ENCODE measurements around the gene G0S2. TPM values are rescaled to one million over a fixed set of nuclear protein-coding genes. Genes with fewer than 3 reads are reported as not detected.

Gene G0S2
- total and polyA plus RNA-seq, 9 of the 15 experiments (the other 6 are each of a cell fraction or from before 2014, with no cell fraction given), result 0.18 to 65.6 (median 11.4) TPM

DNA sequence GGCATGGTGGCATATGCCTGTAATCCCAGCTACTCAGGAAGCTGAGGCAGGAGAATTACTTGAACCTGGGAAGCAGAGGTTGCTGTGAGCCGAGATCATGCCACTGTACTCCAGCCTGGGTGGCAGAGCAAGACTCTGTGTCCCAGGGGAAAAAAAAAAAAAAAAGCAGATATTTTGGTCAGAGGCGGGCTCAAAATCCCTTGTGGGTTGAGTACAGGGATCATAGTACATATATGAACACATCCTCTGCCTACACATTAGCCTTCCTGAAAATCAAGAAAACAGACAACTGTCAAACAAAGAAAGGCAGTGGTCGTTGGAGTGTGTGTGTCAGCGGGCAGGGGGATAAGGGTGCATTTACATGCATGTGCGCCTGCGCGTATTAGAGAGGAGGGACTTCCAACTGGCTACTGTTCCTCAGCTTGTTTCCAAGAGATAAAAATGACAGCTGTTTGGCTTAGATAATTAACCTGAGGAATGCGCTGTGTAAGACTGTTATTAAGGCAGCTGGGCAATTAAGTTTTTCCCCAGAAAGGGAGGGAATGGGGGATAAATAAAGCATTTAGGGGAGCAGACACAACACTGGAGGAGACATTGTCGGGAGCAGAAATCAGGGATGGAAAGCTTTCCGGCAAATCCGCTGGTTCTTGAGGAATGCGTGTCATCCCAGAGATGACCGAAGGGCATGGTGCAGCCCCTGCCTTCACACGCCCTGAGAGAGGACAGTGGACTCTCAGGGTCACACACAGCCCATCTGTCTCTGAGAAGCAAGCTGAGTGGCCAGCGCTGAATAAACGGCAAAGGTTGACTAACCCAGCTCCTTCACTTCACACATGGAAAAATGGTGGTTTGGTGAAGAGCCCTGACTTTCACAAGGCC lies 29.4 kb upstream of the G0S2 start (continued):
- TF ChIP-seq, protein P1, sequence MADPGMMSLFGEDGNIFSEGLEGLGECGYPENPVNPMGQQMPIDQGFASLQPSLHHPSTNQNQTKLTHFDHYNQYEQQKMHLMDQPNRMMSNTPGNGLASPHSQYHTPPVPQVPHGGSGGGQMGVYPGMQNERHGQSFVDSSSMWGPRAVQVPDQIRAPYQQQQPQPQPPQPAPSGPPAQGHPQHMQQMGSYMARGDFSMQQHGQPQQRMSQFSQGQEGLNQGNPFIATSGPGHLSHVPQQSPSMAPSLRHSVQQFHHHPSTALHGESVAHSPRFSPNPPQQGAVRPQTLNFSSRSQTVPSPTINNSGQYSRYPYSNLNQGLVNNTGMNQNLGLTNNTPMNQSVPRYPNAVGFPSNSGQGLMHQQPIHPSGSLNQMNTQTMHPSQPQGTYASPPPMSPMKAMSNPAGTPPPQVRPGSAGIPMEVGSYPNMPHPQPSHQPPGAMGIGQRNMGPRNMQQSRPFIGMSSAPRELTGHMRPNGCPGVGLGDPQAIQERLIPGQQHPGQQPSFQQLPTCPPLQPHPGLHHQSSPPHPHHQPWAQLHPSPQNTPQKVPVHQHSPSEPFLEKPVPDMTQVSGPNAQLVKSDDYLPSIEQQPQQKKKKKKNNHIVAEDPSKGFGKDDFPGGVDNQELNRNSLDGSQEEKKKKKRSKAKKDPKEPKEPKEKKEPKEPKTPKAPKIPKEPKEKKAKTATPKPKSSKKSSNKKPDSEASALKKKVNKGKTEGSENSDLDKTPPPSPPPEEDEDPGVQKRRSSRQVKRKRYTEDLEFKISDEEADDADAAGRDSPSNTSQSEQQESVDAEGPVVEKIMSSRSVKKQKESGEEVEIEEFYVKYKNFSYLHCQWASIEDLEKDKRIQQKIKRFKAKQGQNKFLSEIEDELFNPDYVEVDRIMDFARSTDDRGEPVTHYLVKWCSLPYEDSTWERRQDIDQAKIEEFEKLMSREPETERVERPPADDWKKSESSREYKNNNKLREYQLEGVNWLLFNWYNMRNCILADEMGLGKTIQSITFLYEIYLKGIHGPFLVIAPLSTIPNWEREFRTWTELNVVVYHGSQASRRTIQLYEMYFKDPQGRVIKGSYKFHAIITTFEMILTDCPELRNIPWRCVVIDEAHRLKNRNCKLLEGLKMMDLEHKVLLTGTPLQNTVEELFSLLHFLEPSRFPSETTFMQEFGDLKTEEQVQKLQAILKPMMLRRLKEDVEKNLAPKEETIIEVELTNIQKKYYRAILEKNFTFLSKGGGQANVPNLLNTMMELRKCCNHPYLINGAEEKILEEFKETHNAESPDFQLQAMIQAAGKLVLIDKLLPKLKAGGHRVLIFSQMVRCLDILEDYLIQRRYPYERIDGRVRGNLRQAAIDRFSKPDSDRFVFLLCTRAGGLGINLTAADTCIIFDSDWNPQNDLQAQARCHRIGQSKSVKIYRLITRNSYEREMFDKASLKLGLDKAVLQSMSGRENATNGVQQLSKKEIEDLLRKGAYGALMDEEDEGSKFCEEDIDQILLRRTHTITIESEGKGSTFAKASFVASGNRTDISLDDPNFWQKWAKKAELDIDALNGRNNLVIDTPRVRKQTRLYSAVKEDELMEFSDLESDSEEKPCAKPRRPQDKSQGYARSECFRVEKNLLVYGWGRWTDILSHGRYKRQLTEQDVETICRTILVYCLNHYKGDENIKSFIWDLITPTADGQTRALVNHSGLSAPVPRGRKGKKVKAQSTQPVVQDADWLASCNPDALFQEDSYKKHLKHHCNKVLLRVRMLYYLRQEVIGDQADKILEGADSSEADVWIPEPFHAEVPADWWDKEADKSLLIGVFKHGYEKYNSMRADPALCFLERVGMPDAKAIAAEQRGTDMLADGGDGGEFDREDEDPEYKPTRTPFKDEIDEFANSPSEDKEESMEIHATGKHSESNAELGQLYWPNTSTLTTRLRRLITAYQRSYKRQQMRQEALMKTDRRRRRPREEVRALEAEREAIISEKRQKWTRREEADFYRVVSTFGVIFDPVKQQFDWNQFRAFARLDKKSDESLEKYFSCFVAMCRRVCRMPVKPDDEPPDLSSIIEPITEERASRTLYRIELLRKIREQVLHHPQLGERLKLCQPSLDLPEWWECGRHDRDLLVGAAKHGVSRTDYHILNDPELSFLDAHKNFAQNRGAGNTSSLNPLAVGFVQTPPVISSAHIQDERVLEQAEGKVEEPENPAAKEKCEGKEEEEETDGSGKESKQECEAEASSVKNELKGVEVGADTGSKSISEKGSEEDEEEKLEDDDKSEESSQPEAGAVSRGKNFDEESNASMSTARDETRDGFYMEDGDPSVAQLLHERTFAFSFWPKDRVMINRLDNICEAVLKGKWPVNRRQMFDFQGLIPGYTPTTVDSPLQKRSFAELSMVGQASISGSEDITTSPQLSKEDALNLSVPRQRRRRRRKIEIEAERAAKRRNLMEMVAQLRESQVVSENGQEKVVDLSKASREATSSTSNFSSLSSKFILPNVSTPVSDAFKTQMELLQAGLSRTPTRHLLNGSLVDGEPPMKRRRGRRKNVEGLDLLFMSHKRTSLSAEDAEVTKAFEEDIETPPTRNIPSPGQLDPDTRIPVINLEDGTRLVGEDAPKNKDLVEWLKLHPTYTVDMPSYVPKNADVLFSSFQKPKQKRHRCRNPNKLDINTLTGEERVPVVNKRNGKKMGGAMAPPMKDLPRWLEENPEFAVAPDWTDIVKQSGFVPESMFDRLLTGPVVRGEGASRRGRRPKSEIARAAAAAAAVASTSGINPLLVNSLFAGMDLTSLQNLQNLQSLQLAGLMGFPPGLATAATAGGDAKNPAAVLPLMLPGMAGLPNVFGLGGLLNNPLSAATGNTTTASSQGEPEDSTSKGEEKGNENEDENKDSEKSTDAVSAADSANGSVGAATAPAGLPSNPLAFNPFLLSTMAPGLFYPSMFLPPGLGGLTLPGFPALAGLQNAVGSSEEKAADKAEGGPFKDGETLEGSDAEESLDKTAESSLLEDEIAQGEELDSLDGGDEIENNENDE (IDR thresholded peaks at IDR 0.05; ENCODE audit: low read depth, low read length), result no peak
- no peak for TF ChIP-seq SMAD2 (IDR thresholded peaks at IDR 0.05; ENCODE audit: low read depth, low read length)
- 0 out of 2 replicates have a peak, but pooled peaks have one; percentile 33 for TF ChIP-seq NR2F6 (CRISPR knock-in tag; IDR thresholded peaks at IDR 0.05)
- TF ChIP-seq ATF1 (CRISPR knock-in tag; IDR thresholded peaks at IDR 0.05), result no peak
- peak; percentile 40; the same call in 1 of the 2 replicates for TF ChIP-seq ATF1 (tag; IDR thresholded peaks at IDR 0.05)
- TF ChIP-seq EGR1 (conservative IDR thresholded peaks at IDR 0.05), result no peak
- TF ChIP-seq, protein P2, sequence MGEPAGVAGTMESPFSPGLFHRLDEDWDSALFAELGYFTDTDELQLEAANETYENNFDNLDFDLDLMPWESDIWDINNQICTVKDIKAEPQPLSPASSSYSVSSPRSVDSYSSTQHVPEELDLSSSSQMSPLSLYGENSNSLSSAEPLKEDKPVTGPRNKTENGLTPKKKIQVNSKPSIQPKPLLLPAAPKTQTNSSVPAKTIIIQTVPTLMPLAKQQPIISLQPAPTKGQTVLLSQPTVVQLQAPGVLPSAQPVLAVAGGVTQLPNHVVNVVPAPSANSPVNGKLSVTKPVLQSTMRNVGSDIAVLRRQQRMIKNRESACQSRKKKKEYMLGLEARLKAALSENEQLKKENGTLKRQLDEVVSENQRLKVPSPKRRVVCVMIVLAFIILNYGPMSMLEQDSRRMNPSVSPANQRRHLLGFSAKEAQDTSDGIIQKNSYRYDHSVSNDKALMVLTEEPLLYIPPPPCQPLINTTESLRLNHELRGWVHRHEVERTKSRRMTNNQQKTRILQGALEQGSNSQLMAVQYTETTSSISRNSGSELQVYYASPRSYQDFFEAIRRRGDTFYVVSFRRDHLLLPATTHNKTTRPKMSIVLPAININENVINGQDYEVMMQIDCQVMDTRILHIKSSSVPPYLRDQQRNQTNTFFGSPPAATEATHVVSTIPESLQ (CRISPR knock-in tag; IDR thresholded peaks at IDR 0.05), result no peak; the same call in 1 of the 2 replicates
- no peak for TF ChIP-seq TCF7L2 (IDR thresholded peaks at IDR 0.05; ENCODE audit: low read depth, low read length)
- no peak for TF ChIP-seq PHB (CRISPR knock-in tag; IDR thresholded peaks at IDR 0.05)
- TF ChIP-seq ZNF133 (CRISPR knock-in tag; IDR thresholded peaks at IDR 0.05), result no peak
- peak; percentile 45; the same call in 1 of the 2 replicates for TF ChIP-seq MAFK (IDR thresholded peaks at IDR 0.05; ENCODE audit: low read length)
- no peak for TF ChIP-seq SNRNP70 (optimal IDR thresholded peaks at IDR 0.05; ENCODE audit: low read depth, low read length)
- no peak for TF ChIP-seq ZNF232 (CRISPR knock-in tag; IDR thresholded peaks at IDR 0.05)
- TF ChIP-seq, protein P3, sequence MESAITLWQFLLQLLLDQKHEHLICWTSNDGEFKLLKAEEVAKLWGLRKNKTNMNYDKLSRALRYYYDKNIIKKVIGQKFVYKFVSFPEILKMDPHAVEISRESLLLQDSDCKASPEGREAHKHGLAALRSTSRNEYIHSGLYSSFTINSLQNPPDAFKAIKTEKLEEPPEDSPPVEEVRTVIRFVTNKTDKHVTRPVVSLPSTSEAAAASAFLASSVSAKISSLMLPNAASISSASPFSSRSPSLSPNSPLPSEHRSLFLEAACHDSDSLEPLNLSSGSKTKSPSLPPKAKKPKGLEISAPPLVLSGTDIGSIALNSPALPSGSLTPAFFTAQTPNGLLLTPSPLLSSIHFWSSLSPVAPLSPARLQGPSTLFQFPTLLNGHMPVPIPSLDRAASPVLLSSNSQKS (CRISPR knock-in tag; IDR thresholded peaks at IDR 0.05), result no peak
- TF ChIP-seq NFIC (IDR thresholded peaks at IDR 0.05), result peak; percentile 78

All from K562 (cell line).